GM23338 (cell line): ENCODE results near the gene ANKRD6. TPM values are rescaled to one million over a fixed set of nuclear protein-coding genes. Genes with fewer than 3 reads are reported as not detected.

Experiments used
- ATAC-seq: fragments of 200-7000 bp; cut with Tn5 transposase; 3 replicates; pipeline ENCODE4 v1.9.1; 2020
- DNase-seq: peaks from one replicate; pipeline ENCODE4 v3.0.0-alpha.2; 2015; ENCODE audit warnings: low spot score
- H2AFZ ChIP-seq: fragments of 200-600 bp; sonication (generic); 2 replicates; pipeline ENCODE4 v1.8.0; 2016; ENCODE audit warnings: antibody characterized with exemption, mild to moderate bottlenecking, moderate library complexity
- H3F3A ChIP-seq: fragments of 200-600 bp; sonication (generic); replicated peaks from 2 replicates; pipeline ENCODE4 v1.8.0; 2017; ENCODE audit warnings: antibody characterized with exemption, mixed run types, low read depth
- H3K27ac ChIP-seq: fragments of 200-600 bp; sonication (generic); 2 replicates; pipeline ENCODE4 v1.6.1; 2016; ENCODE audit warnings: low read depth
- H3K27me3 ChIP-seq: fragments of 200-600 bp; sonication (generic); 2 replicates; pipeline ENCODE4 v1.8.0; 2016; ENCODE audit warnings: mild to moderate bottlenecking, mixed run types, moderate library complexity; ENCODE audit not compliant: insufficient read depth
- H3K36me3 ChIP-seq: fragments of 200-600 bp; sonication (generic); 2 replicates; pipeline ENCODE4 v1.8.0; 2016; ENCODE audit warnings: mild to moderate bottlenecking; ENCODE audit not compliant: insufficient read depth
- H3K4me1 ChIP-seq: fragments of 200-600 bp; sonication (generic); 2 replicates; pipeline ENCODE4 v1.8.0; 2016; ENCODE audit warnings: mild to moderate bottlenecking, moderate library complexity; ENCODE audit not compliant: insufficient read depth
- H3K4me2 ChIP-seq: fragments of 200-600 bp; sonication (generic); 2 replicates; pipeline ENCODE4 v1.7.1; 2017; ENCODE audit warnings: mixed run types
- H3K4me3 ChIP-seq: fragments of 200-600 bp; sonication (generic); 2 replicates; pipeline ENCODE4 v1.6.1; 2016; ENCODE audit warnings: mixed run types
- H3K79me2 ChIP-seq: fragments of 200-600 bp; sonication (generic); replicated peaks from 2 replicates; pipeline ENCODE4 v1.8.0; 2017; ENCODE audit warnings: mild to moderate bottlenecking; ENCODE audit not compliant: insufficient read depth
- H3K9me2 ChIP-seq: fragments of 200-600 bp; sonication (generic); 2 replicates; pipeline ENCODE4 v1.8.0; 2017; ENCODE audit not compliant: insufficient read depth
- H4K20me1 ChIP-seq: fragments of 200-600 bp; sonication (generic); replicated peaks from 2 replicates; pipeline ENCODE4 v1.8.0; 2017; ENCODE audit warnings: mild to moderate bottlenecking; ENCODE audit not compliant: insufficient read depth
- H3K27ac Mint-ChIP-seq: 2 replicates; pipeline ENCODE4 v1.8.0; 2020; ENCODE audit warnings: inconsistent platforms, mild to moderate bottlenecking, moderate library complexity, mixed read lengths
- H3K27me3 Mint-ChIP-seq: 3 replicates; pipeline ENCODE4 v1.8.0; 2022; ENCODE audit warnings: low read depth, mild to moderate bottlenecking, moderate library complexity, mixed read lengths, inconsistent platforms; ENCODE audit not compliant: insufficient read depth, poor library complexity
- H3K36me3 Mint-ChIP-seq: 3 replicates; pipeline ENCODE4 v1.8.0; 2021; ENCODE audit warnings: low read depth, mild to moderate bottlenecking, inconsistent platforms, moderate library complexity, mixed read lengths
- H3K4me1 Mint-ChIP-seq: 3 replicates; pipeline ENCODE4 v1.8.0; 2020; ENCODE audit warnings: mild to moderate bottlenecking, inconsistent platforms, mixed read lengths
- H3K4me3 Mint-ChIP-seq: 3 replicates; pipeline ENCODE4 v1.8.0; 2021; ENCODE audit warnings: moderate library complexity, mild to moderate bottlenecking, inconsistent platforms, mixed read lengths
- H3K9me3 Mint-ChIP-seq: 3 replicates; pipeline ENCODE4 v1.8.0; 2020; ENCODE audit warnings: moderate library complexity, mild to moderate bottlenecking, inconsistent platforms, mixed read lengths
- CTCF ChIP-seq, 2 experiments: fragments of 200-600 bp in 1 of 2; sonication (generic) in 1 of 2; conservative IDR thresholded peaks; 2 replicates each; pipeline versions ENCODE4 v1.5.1 to v1.6.1; 2016 to 2017; ENCODE audit warnings: antibody characterized with exemption in 2 of 2, low read depth in 2 of 2, mild to moderate bottlenecking in 2 of 2, moderate library complexity in 1 of 2
- ETS1 ChIP-seq: IDR thresholded peaks from 2 replicates; pipeline ENCODE4 v1.6.1; 2016; ENCODE audit warnings: antibody characterized with exemption
- EZH2 ChIP-seq: fragments of 200-600 bp; sonication (generic); IDR thresholded peaks from one replicate; pipeline ENCODE4 v1.8.0; 2017; ENCODE audit warnings: antibody characterized with exemption, mild to moderate bottlenecking, low read depth; ENCODE audit not compliant: unreplicated experiment
- EZH2phosphoT487 ChIP-seq: fragments of 200-600 bp; sonication (generic); IDR thresholded peaks from one replicate; pipeline ENCODE4 v1.8.1; 2018; ENCODE audit warnings: antibody characterized with exemption; ENCODE audit not compliant: unreplicated experiment
- JUNB ChIP-seq: IDR thresholded peaks from one replicate; pipeline ENCODE4 v1.6.1; 2016; ENCODE audit warnings: antibody characterized with exemption; ENCODE audit not compliant: unreplicated experiment
- POLR2AphosphoS5 ChIP-seq: IDR thresholded peaks from 2 replicates; pipeline ENCODE4 v1.6.1; 2016; ENCODE audit warnings: antibody characterized with exemption, low read depth
- ZNF114 ChIP-seq: fragments of 250-450 bp; sonication (Bioruptor Pico); IDR thresholded peaks from 2 replicates; pipeline ENCODE4 v1.5.0; 2020; ENCODE audit warnings: mild to moderate bottlenecking, moderate library complexity
- ZNF462 ChIP-seq: fragments of 250-450 bp; sonication (Bioruptor Pico); IDR thresholded peaks from 2 replicates; pipeline ENCODE4 v1.5.0; 2020; ENCODE audit warnings: mild to moderate bottlenecking, moderate library complexity
- polyA plus RNA-seq: library from polyadenylated mRNA; unstranded; fragments of >200 nt; fragmentation: Nextera tagmentation; extraction: Ambion mirVana; gene quantifications from 2 replicates; pipeline ENCODE4 v1.2.1, GENCODE V29; 2016
- total RNA-seq: library from RNA; depleted of rRNA; stranded (reverse); fragments of >200 nt; shearing (Covaris generic); gene quantifications from 2 replicates; pipeline ENCODE4 v1.2.3, GENCODE V29; 2014

ANKRD6 gene
- total and polyA plus RNA-seq, 2 experiments from 2014 or later, result 3.2 to 9.2 TPM

- no peak for TF ChIP-seq ZNF462 (CRISPR knock-in tag)
- no peak for TF ChIP-seq ETS1
- TF ChIP-seq ZNF114 (CRISPR knock-in tag), result no peak
- no peak for TF ChIP-seq POLR2AphosphoS5
- TF ChIP-seq EZH2, result no peak
- TF ChIP-seq EZH2phosphoT487, result no peak
- no peak for TF ChIP-seq JUNB
Observed at GRCh38 chr6:89509777-89510281, 76.9 kb downstream of the ANKRD6 start (continued).

GRCh38 chr6:89510393-89510792 lies 77.4 kb downstream of the ANKRD6 start:
- H3K4me1 Mint-ChIP-seq, result peaks cover 16% of the 10 kb centered on the region; the same call in 2 of the 3 replicates
- no peaks in the 10 kb centered on the region for H3K79me2 ChIP-seq

More at GRCh38 chr6:89510393-89510792, 77.4 kb downstream of the ANKRD6 start:
- H3K4me3 Mint-ChIP-seq, result no peak overlapping the region
- Histone ChIP-seq H2AFZ (no peak overlapping the region), H3F3A (no peaks in the 10 kb centered on the region), H3K4me3 (no peak overlapping the region), H3K4me2 (no peak overlapping the region), H3K9me2 (peaks cover 2% of the 10 kb centered on the region; the same call in 1 of the 2 replicates), H4K20me1 (no peaks in the 10 kb centered on the region; the same call in 1 of the 2 replicates), H3K36me3 (no peaks in the 10 kb centered on the region), H3K27me3 (no peaks in the 10 kb centered on the region), H3K4me1 (no peaks in the 10 kb centered on the region), H3K27ac (no peak overlapping the region)
- no peak for ATAC-seq
- TF ChIP-seq CTCF (conservative IDR thresholded peaks at IDR 0.05; ENCODE audit: low read depth in 2 of 2), result no peak
- no peak for TF ChIP-seq EZH2phosphoT487
- H3K9me3 Mint-ChIP-seq, result no peaks in the 10 kb centered on the region
- H3K27me3 Mint-ChIP-seq, result peaks cover 2% of the 10 kb centered on the region
- no peaks in the 10 kb centered on the region for H3K36me3 Mint-ChIP-seq
- no peak for DNase-seq
- H3K27ac Mint-ChIP-seq, result no peak overlapping the region
